Measurements from ENCODE around the gene FOS.
A peak's percentile ranks its signal among the peaks of the same experiment; 100 is the strongest.
"Not testable (repeated sequence)": the region's sequence is repeated elsewhere in the genome, so short reads cannot be mapped to it uniquely, and the experiment has no call there.

Gene FOS

DNA sequence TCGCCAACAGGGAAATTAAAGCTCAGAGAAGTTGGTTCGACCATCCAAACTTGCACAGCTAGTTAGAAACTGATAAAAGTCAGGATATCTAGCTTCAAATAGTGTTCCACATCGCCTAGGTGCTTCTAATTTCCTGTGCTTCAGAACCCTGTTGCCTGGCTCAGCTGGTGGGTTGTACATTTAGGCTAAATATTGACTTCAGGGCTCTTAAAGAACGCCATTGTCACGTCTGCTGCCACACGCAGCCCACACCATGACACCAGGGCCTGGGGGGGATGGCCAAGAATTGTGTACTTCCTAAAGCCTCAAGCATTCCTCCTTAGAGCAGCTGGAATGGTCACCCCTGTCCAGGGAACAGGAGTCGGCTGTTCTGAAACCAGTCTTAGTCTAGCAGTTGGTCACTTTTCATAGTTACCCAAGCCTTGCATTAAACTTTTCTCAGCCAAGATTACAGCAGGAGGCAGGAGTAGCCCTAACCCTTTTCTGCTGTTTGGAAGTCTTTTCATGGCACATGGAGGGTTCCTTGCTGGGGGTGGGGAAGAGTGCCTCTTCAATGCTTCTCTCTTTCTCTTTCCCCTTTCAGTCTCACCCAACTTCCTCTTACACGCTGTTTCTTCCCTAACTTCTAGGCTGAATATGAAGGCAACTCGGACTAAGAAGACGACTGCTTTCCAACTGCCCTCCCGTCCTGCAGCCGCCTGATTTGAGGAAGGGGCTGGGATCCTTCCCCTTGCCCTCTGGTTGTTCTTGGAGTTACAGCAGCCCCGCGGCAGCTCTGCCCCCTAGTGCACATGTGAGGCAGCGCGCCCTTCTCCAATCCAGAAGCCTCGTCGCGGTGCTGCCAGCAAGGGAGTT is 17.1 kb downstream of the FOS start:
- DNase-seq = no peak

DNA sequence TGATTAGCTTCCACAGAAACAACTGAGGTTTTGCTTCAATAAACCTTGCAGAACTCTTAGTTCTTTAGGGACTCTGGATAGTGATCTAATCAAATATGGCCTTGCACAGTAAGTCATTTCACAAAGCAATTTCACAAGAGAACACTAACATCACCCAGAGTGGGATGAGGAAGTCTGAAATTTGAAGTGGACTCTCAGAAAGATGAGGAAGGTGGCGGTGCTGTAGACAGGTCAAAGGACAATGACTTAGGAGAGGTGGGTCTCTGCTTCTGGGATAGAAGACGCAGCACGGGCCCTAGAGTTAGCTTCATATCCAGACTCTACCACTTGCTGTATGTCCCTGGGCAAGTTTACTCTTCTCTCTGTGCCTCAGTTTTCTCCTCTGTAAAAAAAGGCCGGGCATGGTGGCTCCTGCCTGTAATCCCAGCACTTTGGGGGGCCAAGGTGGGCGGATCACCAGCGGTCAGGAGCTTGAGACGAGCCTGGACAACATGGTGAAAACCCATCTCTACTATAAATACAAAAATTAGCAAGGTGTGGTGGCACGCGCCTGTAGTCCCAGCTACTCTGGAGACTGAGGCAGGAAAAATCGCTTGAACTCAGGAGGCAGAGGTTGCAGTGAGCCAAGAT is 18.9 kb downstream of the FOS start:
- no peak for DNase-seq

GRCh38 chr14:75298187-75298965 is 19.7 kb downstream of the FOS start:
- no peak for DNase-seq

DNA sequence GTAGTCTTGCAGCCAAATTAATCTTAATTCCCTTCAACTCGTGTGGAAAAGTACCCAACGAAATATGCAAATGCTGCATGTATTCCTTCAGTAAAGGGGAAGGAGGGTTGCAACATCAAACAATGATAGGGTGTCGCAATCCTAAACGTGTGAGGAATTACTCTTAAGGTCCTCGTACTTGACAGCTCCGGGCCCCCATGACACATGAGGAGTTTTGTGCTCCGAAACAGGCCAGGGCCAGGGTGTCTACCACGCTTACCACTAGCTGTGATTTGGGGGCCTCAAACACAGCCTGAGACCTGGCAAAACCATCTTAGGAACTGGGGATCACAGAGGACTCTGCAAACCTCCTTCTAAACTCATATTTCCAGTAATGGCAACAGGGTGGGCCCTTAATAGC is 20.4 kb downstream of the FOS start:
- DNase-seq = no peak

GRCh38 chr14:75299576-75299975 is 20.9 kb downstream of the FOS start:
- DNase-seq = no peak

DNA sequence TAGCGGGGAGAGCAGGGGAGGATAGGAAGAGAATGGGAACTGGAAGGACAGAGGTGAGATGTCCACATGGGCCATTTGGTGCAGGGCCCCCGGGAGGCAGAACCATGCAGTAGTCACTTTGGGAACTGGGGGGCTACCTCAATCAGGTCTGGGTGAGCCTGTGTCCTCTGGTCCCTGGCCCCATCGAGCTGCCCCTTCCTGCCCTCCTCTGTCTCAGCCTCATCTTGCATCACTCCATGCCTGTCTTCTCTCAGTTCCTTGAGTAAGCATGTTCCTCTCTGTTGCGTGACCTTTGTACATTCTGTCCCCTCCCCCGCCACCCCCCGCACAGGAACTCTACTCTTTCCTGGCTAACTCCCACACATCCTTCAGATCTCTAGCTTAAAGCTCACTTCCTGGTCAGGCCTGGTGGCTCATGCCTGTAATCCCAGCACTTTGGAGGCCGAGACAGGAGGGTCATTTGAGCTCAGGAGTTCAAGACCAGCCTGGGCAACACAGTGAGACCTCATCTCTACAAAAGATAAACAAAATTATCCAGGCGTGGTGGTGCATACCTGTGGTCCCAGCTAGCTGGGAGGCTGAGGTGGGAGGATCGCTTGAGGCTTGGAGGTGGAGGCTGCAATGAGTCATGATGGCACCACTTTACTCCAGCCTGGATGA is 23.2 kb downstream of the FOS start:
- no peak for DNase-seq

DNA sequence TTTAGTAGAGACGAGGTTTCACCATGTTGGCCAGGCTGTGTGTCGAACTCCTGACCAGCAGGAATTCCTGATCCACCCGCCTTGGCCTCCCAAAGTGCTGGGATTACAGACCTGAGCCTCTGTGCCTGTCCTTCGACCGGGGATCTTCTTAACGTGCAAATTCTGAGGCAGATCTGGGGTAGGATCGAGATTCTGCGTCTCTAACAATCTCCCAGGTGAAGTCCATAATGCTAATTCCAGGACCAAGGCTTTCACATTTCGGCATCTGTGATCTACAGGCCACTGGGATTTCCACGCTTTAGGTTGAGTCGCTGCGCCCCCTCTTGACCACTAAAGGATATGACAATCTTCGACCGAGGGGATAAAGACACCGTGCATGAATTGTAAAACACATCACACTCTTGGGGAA is 24.8 kb downstream of the FOS start:
- DNase-seq = peak; percentile 66

DNA sequence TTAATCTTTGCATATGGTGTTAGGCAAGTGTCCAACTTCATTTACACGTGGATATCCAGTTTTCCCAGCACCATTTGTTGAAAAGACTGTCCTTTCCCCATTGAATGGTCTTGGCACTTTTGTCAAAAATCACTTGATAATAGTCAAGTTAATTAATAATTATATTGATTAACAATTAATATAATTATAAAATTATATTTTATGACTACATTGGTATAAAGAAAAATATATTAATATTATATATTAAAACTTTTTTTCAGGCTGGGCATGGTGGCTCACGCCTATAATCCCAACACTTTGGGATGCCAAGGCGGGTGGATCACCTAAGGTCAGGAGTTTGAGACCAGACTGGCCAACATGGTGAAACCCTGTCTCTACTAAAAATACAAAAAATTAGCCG is 27.8 kb downstream of the FOS start:
- not testable (repeated sequence) for DNase-seq

DNA sequence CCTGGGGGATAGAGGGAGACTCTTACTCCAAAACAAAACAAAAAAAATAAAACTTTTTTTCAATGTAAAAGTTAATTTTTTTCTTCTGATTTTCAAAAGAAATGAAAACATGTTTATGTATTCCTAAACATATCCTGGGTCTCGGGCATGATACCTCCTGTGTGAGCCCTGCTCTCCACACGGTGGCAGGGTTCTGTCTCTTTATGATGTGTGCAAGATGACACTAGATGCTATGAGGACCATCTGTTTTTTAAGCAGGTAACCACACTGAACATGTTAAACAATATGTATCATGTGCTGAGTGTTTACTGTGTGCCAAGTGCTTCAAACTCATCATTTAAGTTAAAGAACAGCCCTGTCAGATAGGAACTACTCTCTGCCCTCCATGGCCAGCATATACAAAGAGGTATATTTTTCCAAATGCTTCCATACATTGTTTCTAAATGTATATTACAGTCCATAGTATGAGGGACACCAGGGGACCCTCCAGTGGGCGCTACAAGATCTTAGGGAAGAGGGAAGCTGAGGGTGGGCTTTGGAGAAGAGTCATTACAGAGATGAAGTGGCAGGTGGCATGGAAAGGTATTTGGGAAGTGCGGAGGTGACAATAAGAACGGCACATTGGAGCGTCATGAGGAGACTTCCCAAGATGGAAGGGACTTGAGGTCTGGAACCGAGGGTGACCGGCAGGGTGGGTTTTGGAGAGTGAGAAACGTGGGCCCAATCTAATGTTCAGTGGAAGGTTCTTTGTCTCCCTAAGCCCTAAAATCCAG is 28.5 kb downstream of the FOS start:
- DNase-seq = peak; percentile 48

GRCh38 chr14:75307700-75308379 is 29.2 kb downstream of the FOS start:
- DNase-seq = peak; percentile 59

- not testable (repeated sequence) for DNase-seq
Measured at GRCh38 chr14:75308991-75309390, 30.4 kb downstream of the FOS start.

DNA sequence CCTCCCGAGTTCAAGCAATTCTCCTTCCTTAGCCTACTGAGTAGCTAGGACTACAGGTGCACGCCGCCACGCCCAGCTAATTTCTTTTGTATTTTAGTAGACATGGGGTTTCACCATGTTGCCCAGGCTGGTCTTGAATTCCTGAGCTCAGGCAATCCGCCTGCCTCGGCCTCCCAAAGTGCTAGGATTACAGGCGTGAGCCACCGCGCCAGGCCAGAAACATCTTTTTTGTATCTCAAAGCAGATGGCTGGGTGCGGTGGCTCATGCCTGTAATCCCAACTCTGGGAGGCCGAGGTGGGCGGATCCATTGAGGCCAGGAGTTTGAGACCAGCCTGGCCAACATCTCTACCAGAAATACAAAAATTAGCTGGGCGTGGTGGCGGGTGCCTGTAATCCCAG is 30.9 kb downstream of the FOS start:
- DNase-seq = not testable (repeated sequence)

GRCh38 chr14:75310295-75311111 is 31.9 kb downstream of the FOS start:
- DNase-seq = no peak

DNA sequence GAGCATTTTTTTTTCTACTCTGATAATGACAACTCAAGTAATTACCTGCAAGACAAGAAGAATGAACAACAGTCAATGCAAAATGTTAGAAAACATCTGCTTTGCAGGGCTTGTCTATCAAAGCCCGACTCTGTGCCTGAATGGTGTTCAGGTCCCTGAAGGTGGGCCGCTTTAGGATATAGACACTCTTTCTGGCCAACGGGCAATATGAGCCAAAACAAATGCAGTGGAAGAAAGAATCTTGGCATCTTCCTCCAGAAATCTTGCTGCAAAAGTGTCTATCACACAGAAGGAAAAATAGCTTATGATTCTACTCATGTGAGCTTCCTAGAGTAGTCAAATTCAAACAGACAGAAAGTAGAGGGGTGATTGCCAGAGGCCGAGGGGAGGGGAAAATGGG is 32.7 kb downstream of the FOS start:
- no peak for DNase-seq

- DNase-seq = no peak
Measured at GRCh38 chr14:75312341-75312740, 33.7 kb downstream of the FOS start.

- no peak for DNase-seq
Measured at GRCh38 chr14:75313294-75313693, 34.7 kb downstream of the FOS start.

DNA sequence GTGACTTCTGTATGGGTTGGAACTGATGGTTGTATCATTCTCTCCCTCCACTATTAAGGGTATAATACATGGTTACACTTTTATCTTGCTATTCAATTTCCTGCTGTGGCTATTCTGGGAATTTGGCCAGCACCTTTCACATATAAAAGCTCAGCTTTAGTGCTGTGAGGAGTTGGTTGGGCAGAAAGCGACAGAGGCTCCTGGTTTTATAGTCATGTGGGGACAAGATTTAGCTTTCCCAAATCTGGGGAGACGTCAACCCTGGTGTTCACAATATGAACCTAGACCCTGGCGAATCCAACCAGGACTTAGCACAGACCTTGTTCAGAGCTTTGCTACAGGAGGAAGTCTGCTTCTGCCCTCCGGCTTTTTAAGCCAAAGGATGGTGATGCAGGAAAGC is 36.5 kb downstream of the FOS start:
- no peak for DNase-seq

DNA sequence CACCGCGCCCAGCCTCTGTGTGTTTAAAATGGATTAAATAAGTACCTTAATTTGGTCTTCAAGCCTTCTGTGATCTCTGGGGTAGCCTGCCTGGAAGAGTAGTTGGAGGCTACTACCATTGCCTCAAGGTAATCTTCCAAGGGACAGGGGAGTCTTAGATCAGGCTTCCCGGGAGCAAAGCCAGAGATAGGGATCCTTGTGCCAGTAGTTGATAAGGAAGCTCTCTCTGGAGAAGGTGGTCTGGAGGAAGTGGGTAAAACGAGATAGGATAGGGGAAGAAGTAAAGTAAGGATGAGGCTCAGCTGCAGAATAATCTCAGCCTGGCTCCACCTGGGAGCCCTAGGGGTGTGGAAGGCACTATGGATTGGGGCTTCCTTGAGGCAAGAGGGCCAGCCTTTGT is 38.5 kb downstream of the FOS start:
- DNase-seq = no peak

DNA sequence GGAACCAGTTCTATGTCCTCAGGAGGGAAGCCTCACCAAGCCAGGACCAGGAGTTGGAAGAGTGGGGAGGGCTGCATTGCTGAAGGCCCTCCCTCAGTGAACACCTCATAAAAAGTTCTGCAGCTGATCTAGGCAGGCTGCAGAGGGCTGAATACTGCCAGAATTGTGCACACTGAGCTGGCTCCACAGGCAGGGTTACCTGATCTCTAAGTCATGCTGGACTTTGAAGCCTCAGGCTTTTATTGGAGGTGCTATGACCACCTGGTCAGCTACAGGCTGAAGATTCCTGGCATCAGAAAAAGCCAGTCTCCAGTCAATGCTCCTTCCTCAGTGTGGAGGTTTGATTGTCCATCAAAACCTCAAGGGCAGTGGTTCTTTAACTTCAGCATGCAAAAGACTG is 39.7 kb downstream of the FOS start:
- DNase-seq = no peak

DNA sequence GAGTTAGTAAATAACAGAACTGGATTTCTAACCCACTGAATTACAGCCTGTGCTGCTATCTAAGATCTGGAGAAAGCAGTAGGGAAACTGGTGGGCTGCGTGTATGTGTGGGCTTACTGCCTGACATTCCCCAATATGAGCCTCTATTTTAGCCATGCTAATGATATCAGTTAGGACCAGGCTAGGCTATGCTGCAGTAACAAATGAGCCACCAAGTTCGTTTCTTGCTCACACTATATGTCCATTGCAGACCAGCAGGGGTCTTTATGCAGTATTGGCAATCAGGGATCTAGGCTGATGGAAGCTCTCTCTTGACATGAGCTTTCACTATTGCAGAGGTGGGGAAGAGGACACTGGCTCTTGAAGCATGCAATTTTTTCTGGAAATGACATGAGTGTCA is 40.4 kb downstream of the FOS start:
- no peak for DNase-seq

DNA sequence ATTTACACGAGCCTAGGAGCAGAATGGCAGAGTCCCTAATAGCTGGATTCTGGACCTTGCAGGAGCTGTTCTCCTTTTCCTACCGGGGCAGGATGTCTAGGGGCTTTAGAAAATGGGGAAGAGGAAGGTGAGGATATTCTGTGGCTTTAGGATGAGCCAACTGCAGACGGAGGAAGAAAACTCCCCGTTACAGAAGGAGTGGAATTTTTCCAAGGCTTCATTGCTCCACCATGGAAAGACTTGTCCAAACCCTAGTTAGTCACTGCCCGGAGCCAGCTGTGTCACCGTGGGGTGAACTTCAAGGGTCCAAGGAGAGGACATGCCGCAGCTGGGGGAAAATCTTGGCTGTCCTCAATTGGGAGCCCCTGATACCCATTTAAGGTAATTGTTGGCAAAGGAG is 41.6 kb downstream of the FOS start:
- DNase-seq = no peak

All from NCI-H187 treated with DMSO at 0.1 percent for 48 hours (cell line).